ENCODE measurements around the gene CLASP2.

DNA sequence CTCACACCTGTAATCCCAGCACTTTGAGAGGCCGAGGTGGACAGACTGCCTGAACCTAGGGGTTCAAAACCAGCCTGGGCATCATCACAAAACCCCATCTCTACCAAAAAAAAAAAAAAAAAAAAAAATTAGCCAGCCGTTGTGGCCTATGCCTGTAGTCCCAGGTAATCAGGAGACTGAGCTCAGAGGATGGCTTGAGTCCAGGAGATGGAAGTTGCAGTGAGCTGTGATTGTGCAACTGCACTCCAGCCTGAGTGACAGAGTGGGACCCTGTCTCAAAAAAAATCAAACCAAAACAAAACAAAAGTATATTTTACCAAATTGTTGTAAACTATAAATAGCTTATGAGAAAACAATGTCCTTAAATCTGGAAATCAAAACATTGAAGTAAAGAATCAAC, 243.2 kb downstream of the CLASP2 start:
- TF ChIP-seq, protein P1, sequence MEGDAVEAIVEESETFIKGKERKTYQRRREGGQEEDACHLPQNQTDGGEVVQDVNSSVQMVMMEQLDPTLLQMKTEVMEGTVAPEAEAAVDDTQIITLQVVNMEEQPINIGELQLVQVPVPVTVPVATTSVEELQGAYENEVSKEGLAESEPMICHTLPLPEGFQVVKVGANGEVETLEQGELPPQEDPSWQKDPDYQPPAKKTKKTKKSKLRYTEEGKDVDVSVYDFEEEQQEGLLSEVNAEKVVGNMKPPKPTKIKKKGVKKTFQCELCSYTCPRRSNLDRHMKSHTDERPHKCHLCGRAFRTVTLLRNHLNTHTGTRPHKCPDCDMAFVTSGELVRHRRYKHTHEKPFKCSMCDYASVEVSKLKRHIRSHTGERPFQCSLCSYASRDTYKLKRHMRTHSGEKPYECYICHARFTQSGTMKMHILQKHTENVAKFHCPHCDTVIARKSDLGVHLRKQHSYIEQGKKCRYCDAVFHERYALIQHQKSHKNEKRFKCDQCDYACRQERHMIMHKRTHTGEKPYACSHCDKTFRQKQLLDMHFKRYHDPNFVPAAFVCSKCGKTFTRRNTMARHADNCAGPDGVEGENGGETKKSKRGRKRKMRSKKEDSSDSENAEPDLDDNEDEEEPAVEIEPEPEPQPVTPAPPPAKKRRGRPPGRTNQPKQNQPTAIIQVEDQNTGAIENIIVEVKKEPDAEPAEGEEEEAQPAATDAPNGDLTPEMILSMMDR (IDR thresholded peaks at IDR 0.05; ENCODE audit: insufficient read depth, low read depth, low read length): no peak
- TF ChIP-seq EZH2 (IDR thresholded peaks at IDR 0.05; ENCODE audit: insufficient read depth, low read length): no peak
